ENCODE results near the gene ZC3H18. TPM values are rescaled to one million over a fixed set of nuclear protein-coding genes. Genes with fewer than 3 reads are reported as not detected.

ZC3H18 gene
- total and polyA plus RNA-seq, 2 experiments from 2014 or later, result 30.0 to 40.7 TPM

DNA sequence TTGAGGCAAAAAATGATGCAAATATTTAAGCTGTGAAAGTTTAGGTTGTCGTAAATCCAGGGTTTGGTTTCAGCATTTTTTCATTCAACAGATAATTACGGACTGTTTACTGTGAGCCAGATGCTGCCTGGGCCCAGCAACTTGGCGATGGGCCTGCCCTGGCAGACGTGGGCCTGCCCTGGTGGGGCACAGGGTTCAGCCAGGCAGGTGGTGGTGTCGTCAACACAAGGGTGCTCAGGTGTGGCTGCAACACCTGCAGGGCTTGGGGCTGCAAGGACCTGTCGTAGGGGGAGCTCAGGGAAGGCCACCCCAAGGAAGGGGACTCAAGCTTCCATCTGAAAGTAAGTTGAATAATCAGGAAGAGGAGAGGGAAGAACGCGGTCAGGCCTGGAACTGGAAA lies 15.1 kb downstream of the ZC3H18 start:
- Mint-ChIP-seq H3K27me3 (ENCODE audit: insufficient read depth, low read depth, poor library complexity) (peaks cover 8% of the 10 kb centered on the region), H3K4me3 (no peak overlapping the region), H3K27ac (no peak overlapping the region; the same call in 1 of the 2 replicates), H3K4me1 (no peaks in the 10 kb centered on the region), H3K36me3 (ENCODE audit: low read depth) (peaks cover 49% of the 10 kb centered on the region), H3K9me3 (no peaks in the 10 kb centered on the region)
- H3K9me2 ChIP-seq (ENCODE audit: insufficient read depth), result no peaks in the 10 kb centered on the region
- ATAC-seq, result no peak
- no peak overlapping the region for H3K27ac ChIP-seq (ENCODE audit: low read depth)
- H4K20me1 ChIP-seq (replicated peaks; ENCODE audit: insufficient read depth), result peaks cover 50% of the 10 kb centered on the region
- no peak overlapping the region for H3K4me2 ChIP-seq
- H3K27me3 ChIP-seq (ENCODE audit: insufficient read depth), result no peaks in the 10 kb centered on the region
- peaks cover 16% of the 10 kb centered on the region; the same call in 1 of the 2 replicates for H3K36me3 ChIP-seq (ENCODE audit: insufficient read depth)
- no peak overlapping the region for H3K4me3 ChIP-seq
- DNase-seq (ENCODE audit: low spot score), result no peak
- H2AFZ ChIP-seq, result no peak overlapping the region
- no peaks in the 10 kb centered on the region for H3F3A ChIP-seq (replicated peaks; ENCODE audit: low read depth)
- no peak for TF ChIP-seq ZNF462 (CRISPR knock-in tag; IDR thresholded peaks at IDR 0.05)
- TF ChIP-seq ZNF114 (CRISPR knock-in tag; IDR thresholded peaks at IDR 0.05), result no peak
- no peak for TF ChIP-seq POLR2AphosphoS5 (IDR thresholded peaks at IDR 0.05; ENCODE audit: low read depth)
- TF ChIP-seq STAT1 (IDR thresholded peaks at IDR 0.05; ENCODE audit: unreplicated experiment), result no peak
- no peak for TF ChIP-seq REST (IDR thresholded peaks at IDR 0.05; ENCODE audit: unreplicated experiment)
- no peak for TF ChIP-seq JUNB (IDR thresholded peaks at IDR 0.05; ENCODE audit: unreplicated experiment)
- TF ChIP-seq, protein P1, sequence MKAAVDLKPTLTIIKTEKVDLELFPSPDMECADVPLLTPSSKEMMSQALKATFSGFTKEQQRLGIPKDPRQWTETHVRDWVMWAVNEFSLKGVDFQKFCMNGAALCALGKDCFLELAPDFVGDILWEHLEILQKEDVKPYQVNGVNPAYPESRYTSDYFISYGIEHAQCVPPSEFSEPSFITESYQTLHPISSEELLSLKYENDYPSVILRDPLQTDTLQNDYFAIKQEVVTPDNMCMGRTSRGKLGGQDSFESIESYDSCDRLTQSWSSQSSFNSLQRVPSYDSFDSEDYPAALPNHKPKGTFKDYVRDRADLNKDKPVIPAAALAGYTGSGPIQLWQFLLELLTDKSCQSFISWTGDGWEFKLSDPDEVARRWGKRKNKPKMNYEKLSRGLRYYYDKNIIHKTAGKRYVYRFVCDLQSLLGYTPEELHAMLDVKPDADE (IDR thresholded peaks at IDR 0.05), result no peak
- no peak for TF ChIP-seq EZH2phosphoT487 (IDR thresholded peaks at IDR 0.05; ENCODE audit: unreplicated experiment)
- TF ChIP-seq NANOG (IDR thresholded peaks at IDR 0.05; ENCODE audit: borderline replicate concordance), result no peak
- TF ChIP-seq EZH2 (IDR thresholded peaks at IDR 0.05; ENCODE audit: low read depth, unreplicated experiment), result no peak
- TF ChIP-seq CREB1 (CRISPR knock-in tag; IDR thresholded peaks at IDR 0.05; ENCODE audit: low read depth), result no peak
- no peak for TF ChIP-seq ZNF331 (CRISPR knock-in tag; IDR thresholded peaks at IDR 0.05; ENCODE audit: low read depth)
- no peak for TF ChIP-seq CTCF (conservative IDR thresholded peaks at IDR 0.05; ENCODE audit: low read depth in 2 of 2)
- no peaks in the 10 kb centered on the region for H3K4me1 ChIP-seq (ENCODE audit: insufficient read depth)
- peaks cover 65% of the 10 kb centered on the region for H3K79me2 ChIP-seq (replicated peaks; ENCODE audit: insufficient read depth)
